DMS114 treated with DMSO at 0.1 percent for 48 hours (cell line): ENCODE measurements around the gene RBM44.
"Not testable (repeated sequence)": the region's sequence is repeated elsewhere in the genome, so short reads cannot be mapped to it uniquely, and the experiment has no call there.

Experiments
- DNase-seq: peaks from one replicate; lab custom pipeline; 2025; ENCODE audit not compliant: unreplicated experiment; lab: John Stamatoyannopoulos, UW

RBM44 gene

GRCh38 chr2:237798236-237799059, at the start of gene RBM44:
Gene RBM44 (plus strand): TSS chr2:237798779. CDS start chr2:237813610, 14,831 bp downstream.
- DNase-seq, result no peak

- no peak for DNase-seq
These were observed 49.6 kb upstream of the RBM44 start for GRCh38 chr2:237749002-237749401.

- DNase-seq, result no peak
These were observed 48.6 kb upstream of the RBM44 start for GRCh38 chr2:237749961-237750360.

- DNase-seq, result not testable (repeated sequence)
These were observed 48.1 kb upstream of the RBM44 start for GRCh38 chr2:237750441-237750840.

GRCh38 chr2:237752761-237753165, 45.8 kb upstream of the RBM44 start:
- DNase-seq, result no peak

GRCh38 chr2:237754182-237754581, 44.4 kb upstream of the RBM44 start:
- no peak for DNase-seq

GRCh38 chr2:237754626-237755248, 43.8 kb upstream of the RBM44 start:
- no peak for DNase-seq

GRCh38 chr2:237757616-237758015, 41.0 kb upstream of the RBM44 start:
- no peak for DNase-seq

- DNase-seq, result no peak
These were observed 40.4 kb upstream of the RBM44 start for GRCh38 chr2:237758185-237758584.

- no peak for DNase-seq
These were observed 39.4 kb upstream of the RBM44 start for GRCh38 chr2:237759176-237759575.

GRCh38 chr2:237760506-237761502, 37.8 kb upstream of the RBM44 start:
- DNase-seq, result no peak

GRCh38 chr2:237762291-237763182, 36.0 kb upstream of the RBM44 start:
- DNase-seq, result not testable (repeated sequence)

GRCh38 chr2:237763812-237764211, 34.8 kb upstream of the RBM44 start:
- no peak for DNase-seq

GRCh38 chr2:237765122-237765521, 33.5 kb upstream of the RBM44 start:
- DNase-seq, result not testable (repeated sequence)

GRCh38 chr2:237765875-237766274, 32.7 kb upstream of the RBM44 start:
- no peak for DNase-seq

- DNase-seq, result no peak
These were observed 32.2 kb upstream of the RBM44 start for GRCh38 chr2:237766340-237766739.

- DNase-seq, result no peak
These were observed 26.1 kb upstream of the RBM44 start for GRCh38 chr2:237772513-237772912.

GRCh38 chr2:237773826-237774225, 24.8 kb upstream of the RBM44 start:
- no peak for DNase-seq

GRCh38 chr2:237774811-237775553, 23.6 kb upstream of the RBM44 start:
- peak; percentile 32 for DNase-seq

GRCh38 chr2:237779521-237779920, 19.1 kb upstream of the RBM44 start:
- DNase-seq, result no peak
